MM.1S (cell line): ENCODE data around the gene PDE6G.

Source experiments
- EZH2 ChIP-seq: fragments of 300-600 bp; sonication (generic); optimal IDR thresholded peaks from 2 replicates; pipeline ENCODE3; 2017; ENCODE audit warnings: low read depth, mild to moderate bottlenecking, antibody characterized with exemption, low read length, mixed read lengths
- EZH2phosphoT487 ChIP-seq: fragments of 300-600 bp; sonication (generic); IDR thresholded peaks from 2 replicates; pipeline ENCODE4 v1.6.1; 2018; ENCODE audit warnings: antibody characterized with exemption, low read length
- TF ChIP-seq, protein P1 (sequence below): fragments of 300-600 bp; sonication (generic); IDR thresholded peaks from 2 replicates; pipeline ENCODE4 v1.5.1; 2016; ENCODE audit warnings: antibody characterized with exemption, low read length, mixed read lengths

DNA sequence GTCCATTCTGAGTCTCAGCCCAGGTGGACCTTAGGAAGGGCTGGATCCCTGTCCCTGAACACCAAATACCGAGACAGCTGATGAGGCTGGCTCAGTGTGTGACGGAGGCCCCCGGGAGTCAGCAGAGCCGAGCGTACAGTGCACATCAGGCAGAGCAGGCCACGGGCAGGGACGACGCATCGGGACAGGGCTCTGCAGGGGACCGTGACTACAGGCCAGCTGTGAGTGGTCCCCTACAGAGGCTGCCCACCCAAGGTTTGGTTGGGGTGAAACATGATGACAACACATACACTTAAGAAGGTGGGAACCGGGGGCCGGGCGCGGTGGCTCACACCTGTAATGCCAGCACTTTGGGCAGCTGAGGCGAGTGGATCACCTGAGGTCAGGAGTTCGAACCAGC is 16.6 kb upstream of the PDE6G start:
- TF ChIP-seq, protein P1, sequence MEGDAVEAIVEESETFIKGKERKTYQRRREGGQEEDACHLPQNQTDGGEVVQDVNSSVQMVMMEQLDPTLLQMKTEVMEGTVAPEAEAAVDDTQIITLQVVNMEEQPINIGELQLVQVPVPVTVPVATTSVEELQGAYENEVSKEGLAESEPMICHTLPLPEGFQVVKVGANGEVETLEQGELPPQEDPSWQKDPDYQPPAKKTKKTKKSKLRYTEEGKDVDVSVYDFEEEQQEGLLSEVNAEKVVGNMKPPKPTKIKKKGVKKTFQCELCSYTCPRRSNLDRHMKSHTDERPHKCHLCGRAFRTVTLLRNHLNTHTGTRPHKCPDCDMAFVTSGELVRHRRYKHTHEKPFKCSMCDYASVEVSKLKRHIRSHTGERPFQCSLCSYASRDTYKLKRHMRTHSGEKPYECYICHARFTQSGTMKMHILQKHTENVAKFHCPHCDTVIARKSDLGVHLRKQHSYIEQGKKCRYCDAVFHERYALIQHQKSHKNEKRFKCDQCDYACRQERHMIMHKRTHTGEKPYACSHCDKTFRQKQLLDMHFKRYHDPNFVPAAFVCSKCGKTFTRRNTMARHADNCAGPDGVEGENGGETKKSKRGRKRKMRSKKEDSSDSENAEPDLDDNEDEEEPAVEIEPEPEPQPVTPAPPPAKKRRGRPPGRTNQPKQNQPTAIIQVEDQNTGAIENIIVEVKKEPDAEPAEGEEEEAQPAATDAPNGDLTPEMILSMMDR, result no peak
- TF ChIP-seq EZH2 (no peak), EZH2phosphoT487 (no peak)
